ENCODE measurements around the gene KCNMA1.
"Not testable (repeated sequence)": the region's sequence is repeated elsewhere in the genome, so short reads cannot be mapped to it uniquely, and the experiment has no call there.

KCNMA1 gene

GRCh38 chr10:77664008-77664407 is 26.4 kb upstream of the KCNMA1 start:
- TF ChIP-seq CTCF (IDR thresholded peaks at IDR 0.05; ENCODE audit: insufficient read depth, missing control alignments) = no peak
- DNase-seq (ENCODE audit: insufficient read length, low spot score) = no peak
- no peak for FAIRE-seq

- FAIRE-seq (no peak), DNase-seq (ENCODE audit: insufficient read length, low spot score) (no peak)
- no peak for TF ChIP-seq CTCF (IDR thresholded peaks at IDR 0.05; ENCODE audit: insufficient read depth, missing control alignments)
Measured at GRCh38 chr10:77661674-77662073, 24.1 kb upstream of the KCNMA1 start.

GRCh38 chr10:77661100-77661499 is 23.5 kb upstream of the KCNMA1 start:
- no peak for TF ChIP-seq CTCF (IDR thresholded peaks at IDR 0.05; ENCODE audit: insufficient read depth, missing control alignments)
- DNase-seq (ENCODE audit: insufficient read length, low spot score) (no peak), FAIRE-seq (no peak)

GRCh38 chr10:77659046-77659670 is 21.6 kb upstream of the KCNMA1 start:
- not testable (repeated sequence) for DNase-seq (ENCODE audit: insufficient read length, low spot score); FAIRE-seq

GRCh38 chr10:77653210-77653609 is 15.6 kb upstream of the KCNMA1 start:
- FAIRE-seq (no peak), DNase-seq (ENCODE audit: insufficient read length, low spot score) (no peak)
- TF ChIP-seq CTCF (IDR thresholded peaks at IDR 0.05; ENCODE audit: insufficient read depth, missing control alignments) = no peak

- no peak for FAIRE-seq
Measured at GRCh38 chr10:77649333-77650331, 12.0 kb upstream of the KCNMA1 start.

GRCh38 chr10:77648472-77648871 is 10.9 kb upstream of the KCNMA1 start:
- TF ChIP-seq CTCF (IDR thresholded peaks at IDR 0.05; ENCODE audit: insufficient read depth, missing control alignments) = no peak

More at GRCh38 chr10:77649333-77650331, 12.0 kb upstream of the KCNMA1 start:
- DNase-seq (ENCODE audit: insufficient read length, low spot score) = no peak
- TF ChIP-seq CTCF (IDR thresholded peaks at IDR 0.05; ENCODE audit: insufficient read depth, missing control alignments) = no peak

More at GRCh38 chr10:77648472-77648871, 10.9 kb upstream of the KCNMA1 start:
- DNase-seq (ENCODE audit: insufficient read length, low spot score) (no peak), FAIRE-seq (no peak)

Measured in D721Med (cell line).